ENCODE data around the gene CDH4. TPM values are rescaled to one million over a fixed set of nuclear protein-coding genes. Genes with fewer than 3 reads are reported as not detected.

CDH4 gene
- total RNA-seq, 2 donors from 2014 or later, result 0.08 to 0.09 TPM

DNA sequence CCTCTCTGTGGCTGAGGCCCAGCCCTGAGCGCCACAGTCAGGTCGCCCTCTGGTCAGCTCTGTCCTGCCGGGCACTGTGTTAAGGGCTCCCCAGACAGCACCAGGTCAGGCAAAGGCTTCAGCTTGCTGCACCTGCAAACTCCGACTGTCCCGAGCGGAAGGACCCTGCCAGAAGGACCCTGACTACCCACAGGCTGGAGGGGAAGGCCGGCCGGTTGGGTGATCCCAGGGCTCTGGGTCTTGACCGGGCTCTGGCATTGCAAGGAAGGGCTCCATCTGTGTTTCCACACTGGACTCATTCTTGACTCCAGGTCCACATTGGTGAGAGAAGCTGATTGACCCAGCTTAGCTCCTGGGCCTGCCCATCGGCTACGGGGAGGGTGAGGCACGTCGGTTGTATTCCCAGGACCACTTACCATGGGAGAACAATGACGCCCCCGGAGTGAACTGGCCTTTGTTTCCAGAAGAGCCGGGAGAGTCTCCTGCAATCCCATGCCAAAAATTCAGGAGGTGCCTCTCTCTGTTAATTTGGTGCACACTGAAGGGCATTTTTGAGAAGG, 583.8 kb downstream of the CDH4 start:
- DNase-seq (ENCODE audit: low spot score in 2 of 2) (no peak), ATAC-seq (no peak)
- H3K36me3 Mint-ChIP-seq, result no peaks in the 10 kb centered on the region
- no peaks in the 10 kb centered on the region for H3K9me3 Mint-ChIP-seq
- H3K27ac Mint-ChIP-seq, result no peak overlapping the region

GRCh38 chr20:61837200-61837599, 585.1 kb downstream of the CDH4 start:
- Mint-ChIP-seq H3K27ac (no peak overlapping the region), H3K36me3 (no peaks in the 10 kb centered on the region), H3K9me3 (no peaks in the 10 kb centered on the region)
- ATAC-seq (no peak), DNase-seq (ENCODE audit: low spot score in 2 of 2) (no peak)

GRCh38 chr20:61839223-61839911, 587.3 kb downstream of the CDH4 start:
- no peak for DNase-seq (ENCODE audit: low spot score in 2 of 2)
- no peaks in the 10 kb centered on the region for H3K9me3 Mint-ChIP-seq
- no peak overlapping the region for H3K27ac Mint-ChIP-seq
- no peak for ATAC-seq
- H3K36me3 Mint-ChIP-seq, result no peaks in the 10 kb centered on the region

GRCh38 chr20:61839912-61840778, 588.1 kb downstream of the CDH4 start:
- ATAC-seq, result no peak
- no peak for DNase-seq (ENCODE audit: low spot score in 2 of 2)
- H3K36me3 Mint-ChIP-seq, result no peaks in the 10 kb centered on the region
- H3K9me3 Mint-ChIP-seq, result no peaks in the 10 kb centered on the region
- no peak overlapping the region for H3K27ac Mint-ChIP-seq

- no peak for DNase-seq (ENCODE audit: low spot score in 2 of 2)
- Mint-ChIP-seq H3K27ac (no peak overlapping the region), H3K9me3 (no peaks in the 10 kb centered on the region), H3K36me3 (no peaks in the 10 kb centered on the region)
- no peak for ATAC-seq
These were observed 588.9 kb downstream of the CDH4 start for GRCh38 chr20:61840779-61841455.

GRCh38 chr20:61841551-61841950, 589.5 kb downstream of the CDH4 start:
- no peaks in the 10 kb centered on the region for H3K36me3 Mint-ChIP-seq
- DNase-seq (ENCODE audit: low spot score in 2 of 2), result no peak
- no peak for ATAC-seq
- no peaks in the 10 kb centered on the region for H3K9me3 Mint-ChIP-seq
- H3K27ac Mint-ChIP-seq, result no peak overlapping the region

DNA sequence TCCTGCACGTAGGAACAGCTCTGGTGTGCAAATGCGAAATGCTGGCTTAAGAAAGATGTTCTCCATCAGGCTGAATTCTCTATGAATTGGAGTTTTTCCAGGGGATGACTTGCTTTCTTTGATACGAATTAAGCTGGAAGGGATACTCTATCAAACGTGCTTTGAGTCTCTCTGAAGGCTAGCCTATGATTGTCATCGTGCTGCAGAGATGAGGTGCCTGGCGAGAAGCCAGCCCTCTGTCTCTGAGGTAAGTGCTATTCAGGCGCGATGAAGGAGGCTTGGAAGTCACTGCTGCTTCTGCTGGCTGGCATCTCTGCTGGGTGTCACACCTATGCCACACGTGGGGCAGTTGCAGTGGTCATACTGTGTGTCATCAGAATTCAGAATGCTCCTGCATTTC, 589.9 kb downstream of the CDH4 start:
- H3K9me3 Mint-ChIP-seq, result no peaks in the 10 kb centered on the region
- H3K36me3 Mint-ChIP-seq, result no peaks in the 10 kb centered on the region
- no peak overlapping the region for H3K27ac Mint-ChIP-seq
- ATAC-seq (no peak), DNase-seq (ENCODE audit: low spot score in 2 of 2) (no peak)

DNA sequence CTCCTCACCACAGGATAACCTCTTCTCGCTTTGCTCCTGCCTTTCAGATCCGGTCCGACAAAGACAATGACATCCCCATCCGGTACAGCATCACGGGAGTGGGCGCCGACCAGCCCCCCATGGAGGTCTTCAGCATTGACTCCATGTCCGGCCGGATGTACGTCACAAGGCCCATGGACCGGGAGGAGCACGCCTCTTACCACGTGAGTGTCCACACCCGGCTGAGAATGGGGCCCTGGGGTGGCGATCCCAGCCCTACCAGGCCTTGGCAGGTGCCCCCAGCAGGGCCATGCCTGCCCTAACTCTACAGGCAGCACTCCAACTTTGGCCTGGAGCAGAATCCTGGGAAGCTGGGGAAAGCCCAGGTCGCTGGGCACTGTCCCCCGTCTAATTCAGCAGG, 592.6 kb downstream of the CDH4 start:
- H3K36me3 Mint-ChIP-seq, result no peaks in the 10 kb centered on the region
- no peak for ATAC-seq

GRCh38 chr20:61845233-61845671, 593.2 kb downstream of the CDH4 start:
- H3K27ac Mint-ChIP-seq, result no peak overlapping the region
- no peaks in the 10 kb centered on the region for H3K9me3 Mint-ChIP-seq

More for the DNA sequence above, 592.6 kb downstream of the CDH4 start:
- H3K27ac Mint-ChIP-seq, result no peak overlapping the region
- no peaks in the 10 kb centered on the region for H3K9me3 Mint-ChIP-seq
- DNase-seq (ENCODE audit: low spot score in 2 of 2), result no peak

DNA sequence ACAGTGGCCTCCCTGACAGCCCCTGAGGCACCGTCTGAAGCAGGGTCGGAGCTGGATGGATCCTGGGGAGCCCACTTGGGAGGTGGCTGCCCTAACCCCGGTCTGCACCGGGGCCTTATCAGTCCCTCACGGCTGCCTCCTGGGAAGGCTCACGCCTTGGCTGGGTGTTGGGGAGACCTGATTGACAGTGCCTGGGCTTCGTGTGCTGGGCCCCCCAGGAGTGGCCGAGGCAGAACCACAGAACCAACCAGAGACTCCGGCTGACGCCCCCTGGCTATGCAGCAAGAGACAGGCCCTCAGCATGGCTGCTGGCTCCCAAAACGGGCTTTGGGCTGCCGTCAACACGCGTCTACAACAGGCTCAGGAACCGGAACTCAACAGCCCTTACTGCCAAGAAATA, 594.0 kb downstream of the CDH4 start:
- H3K36me3 Mint-ChIP-seq, result no peaks in the 10 kb centered on the region
- H3K9me3 Mint-ChIP-seq, result no peaks in the 10 kb centered on the region
- H3K27ac Mint-ChIP-seq, result no peak overlapping the region
- DNase-seq (ENCODE audit: low spot score in 2 of 2) (no peak), ATAC-seq (no peak)

More at GRCh38 chr20:61845233-61845671, 593.2 kb downstream of the CDH4 start:
- no peaks in the 10 kb centered on the region for H3K36me3 Mint-ChIP-seq
- ATAC-seq (no peak), DNase-seq (ENCODE audit: low spot score in 2 of 2) (no peak)

GRCh38 chr20:61846741-61847419, 594.8 kb downstream of the CDH4 start:
- DNase-seq (ENCODE audit: low spot score in 2 of 2) (no peak), ATAC-seq (no peak)
- no peak overlapping the region for H3K27ac Mint-ChIP-seq
- H3K9me3 Mint-ChIP-seq, result no peaks in the 10 kb centered on the region
- no peaks in the 10 kb centered on the region for H3K36me3 Mint-ChIP-seq

GRCh38 chr20:61847420-61847748, 595.3 kb downstream of the CDH4 start:
- no peak for ATAC-seq
- Mint-ChIP-seq H3K9me3 (no peaks in the 10 kb centered on the region), H3K27ac (no peak overlapping the region), H3K36me3 (no peaks in the 10 kb centered on the region)
- DNase-seq (ENCODE audit: low spot score in 2 of 2), result no peak

GRCh38 chr20:61847986-61848385, 595.9 kb downstream of the CDH4 start:
- H3K9me3 Mint-ChIP-seq, result no peaks in the 10 kb centered on the region
- DNase-seq (ENCODE audit: low spot score in 2 of 2), result no peak
- H3K36me3 Mint-ChIP-seq, result no peaks in the 10 kb centered on the region
- no peak for ATAC-seq
- no peak overlapping the region for H3K27ac Mint-ChIP-seq

GRCh38 chr20:61848851-61849250, 596.8 kb downstream of the CDH4 start:
- Mint-ChIP-seq H3K36me3 (no peaks in the 10 kb centered on the region), H3K27ac (no peak overlapping the region), H3K9me3 (no peaks in the 10 kb centered on the region)
- DNase-seq (ENCODE audit: low spot score in 2 of 2), result no peak
- ATAC-seq, result no peak

DNA sequence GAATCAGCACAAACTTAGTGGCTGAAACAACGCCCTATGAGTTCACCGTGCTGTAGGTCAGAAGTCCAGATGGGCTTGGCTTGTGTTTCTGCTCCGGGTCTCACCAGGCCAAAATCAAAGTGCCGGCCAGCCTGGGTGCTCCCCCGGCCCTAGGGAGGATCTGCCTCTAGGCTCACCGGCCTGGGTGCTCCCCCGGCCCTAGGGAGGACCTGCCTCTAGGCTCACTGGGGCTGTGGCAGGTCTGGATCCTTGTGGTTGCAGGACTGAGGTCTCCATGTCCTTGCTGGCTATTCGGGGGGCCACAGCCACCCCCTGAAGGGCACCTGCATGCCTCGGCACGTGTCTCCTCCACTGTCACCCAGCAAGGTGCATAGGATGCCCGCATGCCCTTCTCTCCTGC, 597.3 kb downstream of the CDH4 start:
- H3K9me3 Mint-ChIP-seq, result no peaks in the 10 kb centered on the region
- DNase-seq (ENCODE audit: low spot score in 2 of 2), result no peak
- H3K27ac Mint-ChIP-seq, result no peak overlapping the region
- H3K36me3 Mint-ChIP-seq, result no peaks in the 10 kb centered on the region
- ATAC-seq, result no peak

DNA sequence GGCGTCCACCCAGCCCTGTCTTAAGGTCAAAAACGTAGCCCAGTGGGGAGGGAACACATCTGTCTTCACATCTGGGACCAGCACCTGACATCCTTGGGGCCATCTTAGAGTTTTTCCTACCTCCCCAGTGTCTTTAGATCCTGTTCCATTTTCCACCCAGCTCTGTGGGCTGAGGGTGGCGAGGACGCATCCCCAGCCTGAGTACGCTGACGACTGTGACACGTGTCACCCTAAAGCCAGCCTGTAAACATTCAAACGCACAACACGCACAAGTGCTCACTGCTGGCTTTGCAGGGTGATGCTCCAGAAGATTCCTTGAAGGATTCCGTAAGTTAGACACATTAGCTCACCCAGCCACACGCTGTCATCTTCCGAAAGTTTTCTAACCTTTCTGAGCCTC, 597.8 kb downstream of the CDH4 start:
- H3K36me3 Mint-ChIP-seq, result no peaks in the 10 kb centered on the region
- ATAC-seq (no peak), DNase-seq (ENCODE audit: low spot score in 2 of 2) (no peak)
- no peak overlapping the region for H3K27ac Mint-ChIP-seq
- no peaks in the 10 kb centered on the region for H3K9me3 Mint-ChIP-seq

DNA sequence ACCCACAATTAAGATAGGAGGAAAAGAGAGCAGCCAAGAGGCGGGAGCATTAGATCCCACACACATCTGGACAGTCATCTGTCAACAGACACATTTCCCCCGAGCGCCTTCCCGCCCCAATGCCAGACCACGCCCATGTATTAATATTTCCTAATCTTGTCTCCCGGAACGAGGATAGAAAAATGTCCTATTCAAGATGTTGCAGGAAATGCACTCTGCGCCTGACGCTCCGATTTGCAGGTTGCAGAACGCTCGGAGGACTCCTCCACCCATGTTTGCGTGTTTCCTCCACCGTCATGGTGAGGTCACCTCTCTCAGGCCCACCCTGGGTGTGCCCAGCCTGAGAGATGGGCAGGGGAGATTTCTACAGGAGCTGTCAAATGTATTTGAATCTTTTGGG, 598.4 kb downstream of the CDH4 start:
- no peak for DNase-seq (ENCODE audit: low spot score in 2 of 2)
- no peak for ATAC-seq
- Mint-ChIP-seq H3K9me3 (no peaks in the 10 kb centered on the region), H3K36me3 (no peaks in the 10 kb centered on the region), H3K27ac (no peak overlapping the region)
